Daoy (cell line): ENCODE results near the gene GPC5. TPM values are rescaled to one million over a fixed set of nuclear protein-coding genes. Genes with fewer than 3 reads are reported as not detected.
"Not testable (repeated sequence)": the region's sequence is repeated elsewhere in the genome, so short reads cannot be mapped to it uniquely, and the experiment has no call there.

Source experiments
- DNase-seq: peaks from one replicate; pipeline ENCODE4 v3.0.0-alpha.2; 2015; ENCODE audit warnings: low read depth
- total RNA-seq: library from RNA; depleted of rRNA; stranded (reverse); fragments of >200 nt; shearing (Covaris generic); gene quantifications from 2 replicates; pipeline ENCODE4 v1.2.3, GENCODE V29; 2014; rRNA removed

The GPC5 gene
- total RNA-seq, 1 experiment from 2014 or later: 0.06 TPM

DNA sequence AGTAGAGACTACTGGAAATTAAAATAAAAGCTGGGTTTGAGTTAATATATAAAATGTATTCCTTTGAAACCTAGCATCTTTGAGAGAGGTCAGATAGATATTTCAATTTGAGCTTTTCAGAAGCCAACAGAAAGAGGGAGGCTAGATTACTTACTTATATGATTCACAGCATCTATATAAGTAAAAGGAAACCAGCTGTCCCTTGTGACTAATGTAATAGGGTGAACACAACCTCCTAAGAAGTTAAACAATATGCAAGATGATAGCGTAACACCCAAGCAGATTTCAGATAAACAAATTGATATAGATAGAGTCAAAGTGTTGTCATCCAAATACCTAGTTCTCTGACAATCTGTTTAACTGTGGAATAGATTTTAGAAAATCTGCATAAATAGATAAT lies 1434.7 kb downstream of the GPC5 start:
- DNase-seq: no peak

DNA sequence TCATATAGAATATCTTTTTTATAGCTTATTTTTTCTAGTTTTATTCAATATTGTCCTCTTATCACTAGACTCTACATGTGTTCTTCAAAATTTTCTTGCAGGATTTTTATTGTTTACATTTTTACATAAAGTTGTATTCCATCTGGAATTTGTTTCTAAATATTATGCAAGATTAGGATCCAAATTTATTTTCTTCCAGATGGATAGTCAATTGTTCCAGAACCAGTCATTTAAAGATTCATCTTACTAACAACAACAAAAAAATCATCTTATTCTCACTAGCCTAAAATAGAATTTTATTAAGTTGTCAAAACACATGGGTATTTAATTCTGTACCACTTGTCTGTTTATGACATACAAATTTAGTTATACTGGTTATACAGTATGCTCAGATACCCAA lies 1437.8 kb downstream of the GPC5 start:
- no peak for DNase-seq

DNA sequence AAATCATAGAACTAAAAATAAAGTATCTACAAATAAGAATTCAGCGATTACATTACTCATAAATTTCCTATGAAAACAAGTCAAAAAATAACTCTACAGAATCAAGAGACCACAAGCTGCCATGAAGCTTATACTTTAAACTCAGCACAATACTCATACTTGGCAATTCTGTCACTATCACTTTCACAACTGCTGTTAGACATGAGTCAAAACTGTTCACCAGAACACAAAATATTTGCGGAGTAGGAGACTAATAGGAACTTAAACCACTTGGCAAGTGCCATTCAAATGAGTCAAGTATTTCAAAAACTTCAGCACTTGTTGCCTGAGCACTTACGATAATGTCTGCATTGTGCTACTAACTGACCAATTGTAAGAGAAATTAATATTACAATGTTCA lies 1440.4 kb downstream of the GPC5 start:
- DNase-seq: peak; percentile 27

DNA sequence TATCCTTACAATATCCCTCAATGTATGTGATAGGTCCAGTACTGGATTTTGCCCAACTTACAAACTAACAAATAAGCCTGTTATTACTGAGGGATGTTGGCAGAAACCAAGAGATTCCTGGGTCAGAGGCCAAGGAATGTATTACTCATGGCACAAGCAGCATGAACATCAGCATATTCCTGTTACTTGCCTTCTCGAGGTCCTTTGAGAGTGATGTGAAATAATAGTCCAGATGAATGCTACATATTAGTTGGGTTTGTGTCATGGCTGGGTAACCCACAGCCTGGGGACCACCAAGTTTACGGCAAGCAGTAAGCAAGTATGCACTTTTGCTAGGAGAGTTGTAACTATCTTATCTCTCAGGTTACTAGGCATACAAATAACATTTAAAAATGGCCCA lies 1443.7 kb downstream of the GPC5 start:
- DNase-seq: peak; percentile 15

DNA sequence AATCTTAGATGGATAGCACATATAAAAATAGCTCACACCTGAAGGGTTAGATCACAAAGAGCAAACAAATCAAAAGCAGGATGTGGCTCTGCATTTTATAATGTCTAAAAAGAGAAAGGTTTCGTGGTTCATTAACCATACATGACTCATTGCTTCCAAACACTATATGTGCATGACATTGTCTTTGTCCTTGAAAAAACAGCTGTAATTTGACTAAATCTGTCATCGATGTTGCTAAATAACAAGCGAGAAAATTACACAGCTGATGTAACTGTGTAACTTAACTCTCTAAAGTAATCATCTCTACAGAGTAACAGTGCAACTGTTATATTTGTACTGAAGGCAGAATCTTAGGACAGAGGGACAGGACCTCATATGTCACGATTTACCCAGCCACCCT lies 1445.1 kb downstream of the GPC5 start:
- DNase-seq: peak; percentile 7

DNA sequence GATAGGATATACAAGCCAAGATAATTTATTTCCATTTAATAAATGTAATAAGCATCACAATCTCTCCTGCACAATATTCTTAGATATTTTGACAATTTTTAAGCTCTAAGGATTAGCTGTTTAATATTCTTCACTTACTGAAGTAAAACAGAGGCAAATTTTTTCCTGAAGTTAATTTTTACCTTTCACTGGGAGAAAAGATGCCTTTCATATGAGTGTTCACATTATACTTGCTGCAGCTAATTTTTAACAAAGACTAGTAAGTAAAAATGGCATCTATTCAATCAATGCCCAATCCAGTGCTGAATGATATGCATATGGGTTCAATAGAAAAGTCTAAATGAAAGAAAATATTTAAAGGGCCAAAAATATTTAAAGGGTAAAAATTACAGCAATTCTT lies 1451.0 kb downstream of the GPC5 start:
- DNase-seq: no peak

DNA sequence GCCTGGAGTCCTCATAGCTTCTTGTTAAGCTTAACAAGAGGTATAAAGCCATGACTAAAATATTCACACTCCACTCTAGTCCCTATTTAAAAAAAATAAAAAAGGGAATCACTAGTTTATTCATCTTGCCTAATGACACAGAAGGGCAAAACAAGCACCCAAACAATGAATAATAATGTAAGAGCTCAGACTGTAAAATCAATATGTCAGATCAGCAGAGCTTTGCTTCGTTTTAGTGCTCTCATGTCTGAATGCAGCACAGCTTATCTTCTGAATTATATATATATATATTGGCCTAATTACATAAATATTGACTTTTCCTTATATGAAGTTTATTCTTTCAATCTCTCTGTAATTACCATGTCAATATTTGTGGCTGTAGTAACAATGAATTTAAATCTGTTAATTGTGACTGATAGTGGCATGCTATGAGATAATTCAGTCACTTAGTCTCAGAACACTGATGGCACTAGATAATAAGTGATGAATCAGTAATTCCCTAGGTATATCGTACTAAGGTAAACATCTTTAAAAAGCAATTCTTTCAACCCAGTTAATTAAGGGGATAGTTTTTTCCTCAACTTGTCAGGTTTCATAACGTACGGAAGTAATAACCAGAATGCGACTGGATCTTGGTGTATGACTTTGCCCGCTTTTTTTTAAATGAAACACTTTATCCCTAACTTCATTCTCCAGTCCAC lies 1466.3 kb downstream of the GPC5 start:
- no peak for DNase-seq

DNA sequence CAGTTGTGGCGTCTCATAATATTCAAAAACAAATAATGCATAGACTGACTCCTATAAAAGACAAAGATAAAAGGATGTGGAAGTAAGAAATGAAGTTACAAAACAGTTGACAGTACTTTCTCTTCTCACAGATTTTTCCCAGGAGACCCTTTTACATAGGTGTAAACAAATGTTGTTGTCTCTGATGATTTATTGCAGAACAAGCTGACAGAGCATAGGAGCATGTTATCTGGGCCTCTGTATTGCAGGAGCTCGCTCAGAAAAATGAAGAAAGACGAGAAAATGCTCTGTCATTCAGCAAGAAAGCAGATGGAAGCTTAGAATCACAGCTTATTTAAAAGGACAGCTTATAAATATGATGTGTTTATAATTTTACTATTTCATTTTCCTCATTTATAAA lies 1474.6 kb downstream of the GPC5 start:
- no peak for DNase-seq

DNA sequence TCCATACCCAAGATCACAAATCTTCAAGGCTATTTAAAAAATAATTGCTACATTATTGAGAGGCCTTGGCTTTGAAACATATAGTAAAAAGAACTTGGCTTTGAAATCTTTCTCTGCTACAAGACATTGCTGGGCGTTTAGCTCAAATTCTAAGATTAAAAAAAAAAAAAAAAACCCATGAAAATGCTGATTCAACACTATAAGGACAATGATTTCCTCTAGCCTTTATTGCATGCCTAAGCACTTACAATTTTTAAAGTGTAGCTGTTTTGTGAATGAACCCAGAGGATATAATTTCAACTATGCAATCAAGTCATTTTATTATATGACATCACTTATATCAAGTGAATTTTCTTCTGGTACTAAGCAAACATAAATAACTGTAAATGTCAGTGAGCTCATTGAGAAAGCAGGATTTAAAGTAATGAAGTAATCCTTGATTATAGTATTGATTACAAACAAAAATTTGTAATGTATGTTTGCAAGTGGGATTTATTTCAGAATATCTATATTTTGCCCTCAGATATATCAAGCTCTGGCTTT lies 1488.2 kb downstream of the GPC5 start:
- no peak for DNase-seq

DNA sequence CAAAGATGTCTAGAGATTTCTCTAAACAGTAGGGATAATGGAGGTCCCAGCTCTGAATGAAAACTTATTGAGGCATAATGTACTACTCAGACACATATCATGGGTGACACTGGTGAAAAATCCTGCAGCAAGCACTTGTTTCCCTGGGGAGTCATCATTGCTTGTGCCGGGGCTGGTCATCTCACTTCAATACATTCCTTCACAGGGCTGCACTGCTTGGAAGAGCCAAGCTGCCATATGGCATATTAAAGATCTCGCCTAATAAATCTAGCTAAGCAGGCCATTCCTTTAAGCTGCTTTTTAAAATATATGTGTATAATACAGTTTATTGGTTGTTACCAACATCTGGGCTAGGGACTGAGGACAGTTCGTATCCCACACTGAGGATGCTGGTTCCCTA lies 1496.0 kb downstream of the GPC5 start:
- no peak for DNase-seq

DNA sequence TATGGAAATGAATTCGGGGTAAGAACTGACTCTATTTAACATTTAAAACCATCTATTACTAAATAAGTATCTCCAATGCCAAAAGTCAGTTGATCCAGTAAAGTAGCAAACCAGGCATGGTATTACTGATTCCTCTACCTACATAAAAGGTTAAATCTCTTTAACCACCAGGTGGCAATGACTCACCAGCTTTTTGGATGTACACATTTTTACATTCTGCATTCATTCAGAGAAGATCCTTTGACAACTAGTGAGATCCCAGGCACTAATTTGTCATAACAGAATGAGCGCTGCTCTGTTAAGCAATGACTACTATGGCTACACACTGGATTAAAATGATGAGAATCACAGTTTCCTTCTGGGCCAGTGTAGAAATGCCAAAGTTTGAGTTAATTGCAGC lies 1498.4 kb downstream of the GPC5 start:
- no peak for DNase-seq

DNA sequence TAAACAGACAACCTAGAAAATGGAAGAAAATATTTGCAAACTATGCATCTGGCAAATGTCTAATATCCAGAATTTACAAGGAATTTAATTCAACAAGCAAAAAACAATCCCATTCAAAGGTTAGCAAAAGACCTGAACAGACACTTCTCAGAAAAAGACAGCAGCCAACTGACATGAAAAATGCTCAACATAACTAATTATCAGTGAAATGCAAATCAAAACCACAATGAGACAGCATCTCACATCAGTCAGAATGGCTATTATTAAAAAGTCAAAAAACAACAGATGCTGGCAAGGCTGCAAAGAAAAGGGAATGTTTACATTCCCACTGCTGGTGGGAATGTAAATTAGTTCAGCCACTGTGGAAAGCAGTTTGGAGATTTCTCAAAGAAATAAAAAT lies 1500.5 kb downstream of the GPC5 start:
- DNase-seq: not testable (repeated sequence)

DNA sequence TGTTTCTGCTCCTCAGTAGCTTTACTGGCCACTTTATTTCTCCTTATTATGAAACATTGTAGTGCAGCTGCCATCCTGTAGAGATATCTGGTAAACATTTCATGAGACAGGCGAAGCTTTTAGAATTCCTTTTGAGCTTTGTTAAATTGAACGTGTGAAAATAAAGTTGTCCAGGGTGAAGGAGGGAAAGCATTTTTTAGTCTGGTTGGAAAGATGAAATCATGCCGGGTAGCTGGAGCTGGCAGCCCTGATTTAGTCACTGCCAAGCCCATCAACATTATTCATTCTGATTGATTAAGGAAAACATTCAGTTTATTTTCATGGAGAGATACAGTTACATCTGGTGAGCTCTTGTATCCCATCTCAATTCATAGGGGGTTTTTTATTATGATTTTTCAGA lies 1502.0 kb downstream of the GPC5 start:
- DNase-seq: no peak

DNA sequence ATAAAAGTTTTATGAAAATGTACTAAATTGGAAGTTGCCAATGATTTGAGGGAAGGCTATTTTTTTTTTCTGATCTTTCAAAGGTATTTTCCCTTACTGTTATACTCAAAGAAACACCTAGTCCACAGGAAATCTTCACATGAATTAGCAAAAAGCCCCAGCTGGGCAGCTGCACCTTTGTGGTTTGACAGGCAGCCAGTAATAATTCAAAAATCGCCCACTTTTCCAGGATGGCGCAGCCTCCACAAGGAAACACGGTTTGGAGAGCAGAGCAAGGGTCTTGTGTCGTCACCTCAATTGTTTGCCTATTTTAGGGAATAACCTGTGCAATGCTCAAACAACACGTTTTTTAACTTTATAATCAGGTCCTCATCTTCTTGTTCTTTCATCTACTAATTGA lies 1503.3 kb downstream of the GPC5 start:
- no peak for DNase-seq

DNA sequence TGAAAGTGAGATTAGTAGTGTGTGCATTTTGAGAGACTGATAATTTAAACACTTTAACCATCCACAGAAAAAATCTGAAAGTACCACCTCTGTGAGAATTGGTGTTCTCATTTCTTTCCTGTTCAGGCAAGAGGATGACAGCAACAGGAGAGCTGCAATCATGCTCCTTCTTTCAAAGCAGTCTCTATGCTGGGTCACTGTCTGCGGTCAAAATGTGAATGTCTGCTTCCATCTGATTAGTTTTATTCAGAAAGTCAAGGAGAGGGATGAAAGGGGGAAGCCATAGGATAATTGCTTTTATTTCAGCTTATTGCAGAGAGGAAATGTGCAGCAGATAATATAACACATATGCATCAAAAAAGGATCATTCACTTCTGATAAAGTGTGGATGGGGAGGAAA lies 1514.2 kb downstream of the GPC5 start:
- no peak for DNase-seq

DNA sequence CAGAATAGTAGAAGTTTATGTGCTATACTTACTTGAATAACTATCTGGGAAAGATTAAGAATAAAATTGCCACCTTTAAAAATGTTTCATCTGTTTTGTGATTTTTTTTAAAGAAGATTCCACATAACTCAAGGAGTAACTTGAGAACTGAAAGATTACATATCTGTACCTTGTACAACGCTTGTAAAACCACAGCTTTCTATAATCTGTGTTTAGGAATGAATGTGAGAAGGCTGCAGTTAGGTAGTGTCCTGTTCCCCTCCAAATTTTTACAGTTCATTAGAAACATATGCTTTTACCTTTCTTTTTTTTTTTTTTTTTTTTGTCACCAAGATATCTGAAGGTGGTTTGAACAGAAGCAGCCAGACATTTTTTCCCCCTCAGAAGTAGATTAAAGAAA lies 1515.4 kb downstream of the GPC5 start:
- no peak for DNase-seq

Other genes with a start within 250 kb of the GPC5 start
- 4.5 and 8.5 TPM in 2 replicates for gene MIR17HG, start 50.9 kb upstream of the GPC5 start, total RNA-seq